RPMI7951 (cell line): Measurements from ENCODE around the gene IL31RA. TPM values are rescaled to one million over a fixed set of nuclear protein-coding genes. Genes with fewer than 3 reads are reported as not detected.
"Not testable (repeated sequence)": the region's sequence is repeated elsewhere in the genome, so short reads cannot be mapped to it uniquely, and the experiment has no call there.

Experiments used
- DNase-seq: peaks from one replicate; pipeline ENCODE4 v3.0.0-alpha.2; 2012; ENCODE audit warnings: low read depth
- total RNA-seq: library from RNA; depleted of rRNA; stranded (reverse); fragments of >200 nt; shearing (Covaris generic); gene quantifications from 2 replicates; pipeline ENCODE4 v1.2.3, GENCODE V29; 2014; rRNA removed

The IL31RA gene
- 0.24 and 0.68 TPM in 2 replicates for total RNA-seq

GRCh38 chr5:55850839-55851674 lies at the start of gene IL31RA:
IL31RA (plus strand) TSS chr5:55851357; CDS start chr5:55851571, 214 bp downstream.
- peak; percentile 75 for DNase-seq

GRCh38 chr5:55808814-55809213 lies 42.3 kb upstream of the IL31RA start:
- not testable (repeated sequence) for DNase-seq

- not testable (repeated sequence) for DNase-seq
Observed at GRCh38 chr5:55815939-55816338, 35.2 kb upstream of the IL31RA start.

GRCh38 chr5:55816342-55816741 lies 34.8 kb upstream of the IL31RA start:
- DNase-seq: peak; percentile 82

GRCh38 chr5:55817030-55817429 lies 34.1 kb upstream of the IL31RA start:
- no peak for DNase-seq

- no peak for DNase-seq
Observed at GRCh38 chr5:55820488-55820887, 30.7 kb upstream of the IL31RA start.

GRCh38 chr5:55821731-55822512 lies 29.2 kb upstream of the IL31RA start:
- peak; percentile 1 for DNase-seq

GRCh38 chr5:55823151-55823796 lies 27.9 kb upstream of the IL31RA start:
- no peak for DNase-seq

GRCh38 chr5:55829956-55830355 lies 21.2 kb upstream of the IL31RA start:
- no peak for DNase-seq

- DNase-seq: no peak
Observed at GRCh38 chr5:55832446-55832845, 18.7 kb upstream of the IL31RA start.

- no peak for DNase-seq
Observed at GRCh38 chr5:55836191-55836590, 15.0 kb upstream of the IL31RA start.

- no peak for DNase-seq
Observed at GRCh38 chr5:55841976-55842375, 9.2 kb upstream of the IL31RA start.

GRCh38 chr5:55847837-55848236 lies 3.3 kb upstream of the IL31RA start:
- peak; percentile 51 for DNase-seq

- no peak for DNase-seq
Observed at GRCh38 chr5:55848783-55849182, 2.4 kb upstream of the IL31RA start.

GRCh38 chr5:55851675-55851979 lies 470 bp downstream of the IL31RA start:
- DNase-seq: no peak

- DNase-seq: no peak
Observed at GRCh38 chr5:55852503-55852902, 1.3 kb downstream of the IL31RA start.

- DNase-seq: peak; percentile 9
Observed at GRCh38 chr5:55853041-55853670, 2.0 kb downstream of the IL31RA start.

GRCh38 chr5:55853818-55854217 lies 2.7 kb downstream of the IL31RA start:
- peak; percentile 45 for DNase-seq

GRCh38 chr5:55855509-55855908 lies 4.4 kb downstream of the IL31RA start:
- DNase-seq: peak; percentile 58

GRCh38 chr5:55856516-55857246 lies 5.5 kb downstream of the IL31RA start:
- DNase-seq: no peak

GRCh38 chr5:55857247-55857640 lies 6.1 kb downstream of the IL31RA start:
- DNase-seq: no peak
